Measurements from ENCODE around the gene VAPB.

GRCh38 chr20:58340853-58341252, 48.2 kb upstream of the VAPB start:
- TF ChIP-seq OSR2 (tag by site-specific recombination; IDR thresholded peaks at IDR 0.05), result no peak
- no peak for TF ChIP-seq CTCF (tag by site-specific recombination; IDR thresholded peaks at IDR 0.05)
- no peak for TF ChIP-seq HOXA7 (CRISPR knock-in tag; IDR thresholded peaks at IDR 0.05; ENCODE audit: borderline replicate concordance)
- no peak for TF ChIP-seq WT1 (tag by site-specific recombination; IDR thresholded peaks at IDR 0.05)
- TF ChIP-seq ZFP3 (tag by site-specific recombination; IDR thresholded peaks at IDR 0.05; ENCODE audit: low read depth), result no peak
- TF ChIP-seq PBX3 (CRISPR knock-in tag; IDR thresholded peaks at IDR 0.05), result no peak

Data from HEK293 (cell line).